ENCODE measurements around the gene ASPN. TPM values are rescaled to one million over a fixed set of nuclear protein-coding genes. Genes with fewer than 3 reads are reported as not detected.

Gene ASPN
- total and polyA plus RNA-seq, 2 of the 13 experiments (the other 11 are each of a cell fraction or from before 2014, with no cell fraction given): not detected

GRCh38 chr9:92407818-92408217 lies 74.5 kb downstream of the ASPN start:
- CTCF ChIA-PET (ENCODE audit: low intra/inter-chr PET ratio, low total read pairs): no interaction called here

More at GRCh38 chr9:92407818-92408217, 74.5 kb downstream of the ASPN start:
- 86% methylated on average over 2 of the region's 2 CpGs for WGBS (ENCODE audit: low lambda C conversion rate)
- in situ Hi-C loops (cut with HindIII; ENCODE audit: extremely low pct_ligation_motif_present, low pct_unique_long_range_greater_than_20kb) (no loop called here), intact Hi-C loops (cut with micrococcal nuclease; ENCODE audit: unreplicated experiment) (no loop called here)
- POLR2A ChIA-PET: no interaction called here
- Histone ChIP-seq H3K27me3 (ENCODE audit: control insufficient read depth in 1 of 2, insufficient read depth in 2 of 2, low read length in 2 of 2) (no peaks in the 10 kb centered on the region), H3K27ac (ENCODE audit: extremely low read length, insufficient read depth, low read length) (no peak overlapping the region), H3K4me2 (ENCODE audit: low read depth, low read length) (no peak overlapping the region), H3K79me2 (ENCODE audit: insufficient read depth, low read length) (no peaks in the 10 kb centered on the region), H3K9ac (ENCODE audit: insufficient read depth, low read depth, low read length) (no peak overlapping the region), H3K36me3 (replicated peaks in 1 of 2; ENCODE audit: control insufficient read depth in 1 of 2, insufficient read depth in 2 of 2, low read length in 2 of 2) (no peaks in the 10 kb centered on the region), H3K9me3 (ENCODE audit: low read length) (no peaks in the 10 kb centered on the region), H3K4me1 (ENCODE audit: insufficient read depth, low read length) (no peaks in the 10 kb centered on the region), H2AFZ (ENCODE audit: low read length) (no peak overlapping the region), H4K20me1 (ENCODE audit: insufficient read depth, low read length) (no peaks in the 10 kb centered on the region), H3K4me3 (replicated peaks in 1 of 3; ENCODE audit: insufficient read depth in 1 of 3, low read depth in 2 of 3, low read length in 3 of 3) (no peak overlapping the region)
- no peak for DNase-seq (ENCODE audit: low spot score)
- no TSS peak for BruUV-seq (replicated peaks)
- TF ChIP-seq HNRNPK (IDR thresholded peaks at IDR 0.05; ENCODE audit: low read depth, low read length, poor library complexity, severe bottlenecking) (no peak), PHF5A (CRISPR knock-in tag; IDR thresholded peaks at IDR 0.05; ENCODE audit: low read depth, unreplicated experiment) (no peak), ARID2 (CRISPR knock-in tag; IDR thresholded peaks at IDR 0.05; ENCODE audit: borderline replicate concordance) (no peak), CAMTA2 (CRISPR knock-in tag; IDR thresholded peaks at IDR 0.05; ENCODE audit: borderline replicate concordance) (no peak), KAT8 (CRISPR knock-in tag; IDR thresholded peaks at IDR 0.05) (no peak), NFKB2 (CRISPR knock-in tag; IDR thresholded peaks at IDR 0.05; ENCODE audit: borderline replicate concordance) (no peak), CENPBD1 (CRISPR knock-in tag; IDR thresholded peaks at IDR 0.05; ENCODE audit: borderline replicate concordance, low read depth) (no peak), ZNF574 (CRISPR knock-in tag; IDR thresholded peaks at IDR 0.05) (no peak), ZNF710 (CRISPR knock-in tag; IDR thresholded peaks at IDR 0.05; ENCODE audit: borderline replicate concordance) (no peak), ZNF282 (IDR thresholded peaks at IDR 0.05; ENCODE audit: partially characterized antibody) (no peak), ZNF605 (CRISPR knock-in tag; IDR thresholded peaks at IDR 0.05) (no peak)
- ATAC-seq: no peak
- FAIRE-seq: no peak

All from HepG2 (cell line).